ENCODE data around the gene SLC24A3.

GRCh38 chr20:19321176-19321575, 108.7 kb downstream of the SLC24A3 start:
- TF ChIP-seq POLR2A (IDR thresholded peaks at IDR 0.05) = no peak
- no peak for TF ChIP-seq POLR2AphosphoS5 (IDR thresholded peaks at IDR 0.05)
- TF ChIP-seq, protein P1, sequence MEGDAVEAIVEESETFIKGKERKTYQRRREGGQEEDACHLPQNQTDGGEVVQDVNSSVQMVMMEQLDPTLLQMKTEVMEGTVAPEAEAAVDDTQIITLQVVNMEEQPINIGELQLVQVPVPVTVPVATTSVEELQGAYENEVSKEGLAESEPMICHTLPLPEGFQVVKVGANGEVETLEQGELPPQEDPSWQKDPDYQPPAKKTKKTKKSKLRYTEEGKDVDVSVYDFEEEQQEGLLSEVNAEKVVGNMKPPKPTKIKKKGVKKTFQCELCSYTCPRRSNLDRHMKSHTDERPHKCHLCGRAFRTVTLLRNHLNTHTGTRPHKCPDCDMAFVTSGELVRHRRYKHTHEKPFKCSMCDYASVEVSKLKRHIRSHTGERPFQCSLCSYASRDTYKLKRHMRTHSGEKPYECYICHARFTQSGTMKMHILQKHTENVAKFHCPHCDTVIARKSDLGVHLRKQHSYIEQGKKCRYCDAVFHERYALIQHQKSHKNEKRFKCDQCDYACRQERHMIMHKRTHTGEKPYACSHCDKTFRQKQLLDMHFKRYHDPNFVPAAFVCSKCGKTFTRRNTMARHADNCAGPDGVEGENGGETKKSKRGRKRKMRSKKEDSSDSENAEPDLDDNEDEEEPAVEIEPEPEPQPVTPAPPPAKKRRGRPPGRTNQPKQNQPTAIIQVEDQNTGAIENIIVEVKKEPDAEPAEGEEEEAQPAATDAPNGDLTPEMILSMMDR (IDR thresholded peaks at IDR 0.05) = no peak

All from upper lobe of left lung (tissue), 4 donors.